Activated CD4-positive, CD25-positive, alpha-beta regulatory T cell treated with anti-CD3 and anti-CD28 coated beads, Interleukin-2, amount 50 U/mL, for 72 hours (primary cell): ENCODE data around the gene PPIA.

Experiments used
- DNase-seq: peaks from one replicate; pipeline ENCODE4 v3.0.0; 2021

Gene PPIA

GRCh38 chr7:44796504-44797328 is at the start of gene PPIA:
TSS of gene PPIA (plus strand) at chr7:44796681. CDS start at chr7:44796725, 44 bp downstream.
- DNase-seq, result peak; percentile 99

DNA sequence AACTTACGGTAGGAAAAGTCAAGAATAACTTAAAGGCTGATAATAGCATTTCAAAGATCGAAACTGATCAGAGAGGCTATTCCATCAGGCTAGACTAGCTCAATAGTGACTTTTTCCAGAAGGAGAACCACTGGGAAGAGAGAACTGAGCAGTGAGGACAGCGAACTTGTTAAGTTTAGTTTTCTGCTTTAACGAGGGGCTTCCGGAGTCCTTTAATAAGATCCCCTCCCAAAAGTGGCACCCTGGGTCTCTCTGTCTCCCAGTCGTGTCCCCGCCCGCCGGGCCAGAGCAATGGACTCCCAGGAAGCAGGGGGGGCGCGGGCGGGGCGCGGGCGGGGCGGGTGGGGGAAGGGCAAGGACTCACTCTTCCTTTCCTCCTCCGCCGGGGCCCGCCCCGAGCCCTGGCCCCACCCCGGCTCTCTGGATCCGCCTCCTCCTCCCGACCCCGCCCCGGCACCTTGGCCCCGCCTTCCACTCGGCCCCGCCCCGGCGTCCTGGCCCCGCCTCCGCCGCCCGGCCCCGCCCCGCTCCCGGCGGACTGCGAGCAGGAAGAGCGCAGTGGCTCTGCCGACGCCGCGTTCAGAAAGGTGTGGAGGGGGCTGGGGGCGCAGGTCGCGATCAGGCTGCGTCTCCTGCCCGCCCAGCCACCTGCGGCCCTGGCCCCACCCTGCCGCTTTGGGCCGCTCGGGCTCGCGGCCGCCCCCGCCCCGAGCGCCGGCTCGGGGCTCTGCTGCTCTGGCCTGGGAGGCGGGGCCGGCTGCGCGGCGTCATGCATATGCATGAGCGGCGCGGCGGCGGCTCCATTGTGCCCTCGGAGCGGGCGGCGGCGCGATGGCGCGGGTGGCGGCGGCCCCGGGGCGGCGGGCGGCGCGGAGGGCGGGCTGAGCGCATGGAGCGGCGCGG is 48.2 kb upstream of the PPIA start, which contains the start of gene ZMIZ2:
TSS of gene ZMIZ2 (plus strand) at position 803 of the 903 bp plus-strand sequence. CDS start 7,403 bp downstream, outside the sequence.
- DNase-seq, result peak; percentile 95

GRCh38 chr7:44748948-44749731 is 47.3 kb upstream of the PPIA start:
- no peak for DNase-seq

DNA sequence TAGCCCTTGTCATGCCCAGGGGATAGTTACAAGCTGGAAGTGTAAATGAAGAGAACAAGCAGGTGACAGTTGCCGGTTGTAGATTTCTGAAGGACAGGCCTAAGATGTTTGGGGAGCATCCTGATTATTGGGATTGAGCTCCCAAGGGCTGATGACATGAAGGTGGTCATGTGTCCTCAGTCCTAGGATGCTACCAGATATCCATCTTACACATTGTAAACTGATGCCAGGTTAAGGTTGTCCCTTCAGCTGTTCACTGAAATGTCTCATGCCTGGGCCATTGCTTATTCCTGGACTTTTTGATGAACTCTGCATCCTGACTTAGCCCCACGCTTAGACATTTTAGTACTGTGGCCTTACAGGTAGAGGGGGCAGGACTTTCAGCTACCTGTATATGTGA is 46.5 kb upstream of the PPIA start:
- no peak for DNase-seq

- no peak for DNase-seq
Measured at GRCh38 chr7:44750424-44750823, 46.1 kb upstream of the PPIA start.

GRCh38 chr7:44750921-44751571 is 45.4 kb upstream of the PPIA start:
- peak; percentile 44 for DNase-seq

DNA sequence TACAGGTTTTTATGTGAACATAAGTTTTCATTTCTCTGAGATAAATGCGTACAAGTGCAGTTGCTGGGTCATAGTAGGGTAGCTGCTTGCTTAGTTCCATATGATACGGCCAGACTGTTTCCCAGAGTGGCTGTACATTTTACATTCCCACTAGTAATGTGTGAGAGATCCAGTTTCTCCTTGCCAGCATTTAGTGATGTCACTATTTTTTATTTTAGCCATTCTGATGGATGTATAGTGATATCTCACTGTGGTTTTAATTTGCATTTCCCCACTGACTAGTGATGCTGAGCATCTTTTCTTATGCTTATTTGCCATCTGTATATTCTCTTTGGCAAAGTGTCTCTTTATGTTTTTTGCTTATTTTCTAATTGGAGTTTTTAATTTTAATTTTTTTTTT is 43.7 kb upstream of the PPIA start:
- DNase-seq, result no peak

DNA sequence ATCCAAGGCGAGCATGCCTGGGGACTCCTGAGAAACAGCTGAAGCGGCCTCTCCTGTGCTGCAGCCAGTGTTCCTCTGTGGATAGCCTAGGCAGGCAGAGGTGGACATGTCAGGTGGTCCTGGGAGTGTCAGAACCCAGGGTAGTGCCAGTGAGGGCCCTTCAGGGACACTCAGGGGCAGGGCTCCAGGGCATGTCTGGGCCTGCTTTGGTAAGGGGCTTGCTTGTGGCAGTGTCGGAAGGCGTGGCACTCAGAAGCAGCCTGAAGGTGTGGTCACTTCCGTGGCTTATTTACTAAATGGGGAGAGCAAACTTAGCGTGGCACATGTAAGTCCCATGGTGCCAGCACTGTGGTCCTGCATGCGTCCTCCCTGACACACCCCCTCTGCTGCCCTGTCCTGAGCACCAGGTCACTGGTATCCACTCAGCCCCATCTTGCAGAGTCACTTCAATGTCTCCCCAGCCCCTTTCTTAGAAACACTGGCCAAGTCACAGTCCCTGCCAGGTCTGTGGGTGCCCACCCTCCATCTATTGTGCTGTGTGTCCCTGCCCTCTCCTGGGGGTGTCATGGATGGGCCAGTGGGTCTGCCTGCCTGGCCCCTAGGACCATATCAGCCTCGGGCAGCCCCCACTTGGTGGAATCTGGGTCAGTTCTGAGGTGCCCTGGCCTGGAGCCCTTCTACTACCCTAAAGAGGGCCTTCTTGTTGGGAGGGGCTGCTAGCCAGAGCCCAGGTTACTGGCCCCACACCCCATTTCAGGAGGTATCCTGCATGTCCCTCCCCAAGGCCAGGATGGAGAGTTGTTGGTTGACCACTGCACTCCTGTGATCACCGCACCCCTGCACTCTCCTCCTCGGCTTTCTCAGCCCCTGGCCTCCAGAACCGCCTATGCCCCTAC is 41.4 kb upstream of the PPIA start:
- DNase-seq, result no peak

DNA sequence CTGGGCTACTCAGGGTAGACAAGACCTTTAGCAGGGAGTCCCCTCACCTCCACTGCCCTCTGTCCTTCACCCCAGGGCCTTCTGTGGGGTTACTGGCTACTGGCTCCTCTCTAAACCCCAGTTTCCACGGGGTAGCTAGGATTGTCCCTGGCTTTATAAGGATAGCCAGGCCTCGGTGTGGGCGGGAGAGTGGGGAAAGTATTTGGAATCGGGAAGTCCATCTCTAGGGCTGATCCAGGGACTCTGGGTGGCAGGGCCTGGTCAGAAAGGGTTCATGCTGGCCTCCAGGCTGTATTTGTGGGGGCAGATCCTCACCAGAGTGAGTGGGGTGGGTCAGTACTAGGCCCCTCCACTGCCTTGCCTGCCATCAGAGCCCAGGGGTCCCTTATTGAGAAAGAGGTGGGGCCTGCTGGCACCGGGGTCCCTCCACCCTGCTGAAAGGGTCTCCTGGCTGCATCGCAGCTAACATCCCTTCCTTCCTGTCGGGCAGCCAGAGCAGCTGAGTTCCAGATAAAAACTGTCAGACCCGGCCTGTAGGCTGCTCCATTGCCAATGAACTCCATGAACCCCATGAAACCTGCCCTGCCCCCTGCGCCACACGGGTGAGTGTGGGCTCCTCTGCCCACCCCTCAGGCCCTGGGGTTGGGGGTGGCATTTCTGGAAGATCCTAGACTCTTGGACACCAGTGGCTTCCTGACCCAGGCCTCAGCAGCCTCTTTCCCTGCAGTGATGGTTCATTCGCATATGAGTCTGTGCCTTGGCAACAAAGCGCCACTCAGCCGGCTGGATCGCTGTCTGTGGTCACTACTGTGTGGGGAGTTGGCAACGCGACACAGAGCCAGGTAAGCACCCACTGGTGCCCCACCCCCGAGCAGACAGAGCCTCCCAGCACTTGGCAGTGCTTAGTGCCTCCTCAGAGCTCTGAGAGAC is 40.5 kb upstream of the PPIA start:
- DNase-seq, result no peak

DNA sequence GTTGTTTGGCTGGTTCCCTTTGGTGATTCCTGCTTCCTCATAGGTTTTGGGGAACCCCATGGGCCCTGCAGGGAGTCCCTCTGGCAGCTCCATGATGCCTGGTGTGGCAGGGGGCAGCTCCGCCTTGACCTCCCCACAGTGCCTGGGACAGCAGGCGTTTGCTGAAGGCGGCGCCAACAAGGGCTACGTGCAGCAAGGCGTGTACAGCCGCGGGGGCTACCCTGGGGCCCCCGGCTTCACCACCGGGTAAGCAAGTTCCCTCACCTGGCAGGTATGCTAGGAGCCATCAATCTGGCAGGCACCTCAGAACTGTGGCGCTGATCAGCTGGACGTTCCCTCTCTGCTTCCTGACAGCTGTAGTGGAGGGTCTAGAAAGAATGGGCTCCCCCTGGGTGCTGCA is 39.6 kb upstream of the PPIA start:
- no peak for DNase-seq

DNA sequence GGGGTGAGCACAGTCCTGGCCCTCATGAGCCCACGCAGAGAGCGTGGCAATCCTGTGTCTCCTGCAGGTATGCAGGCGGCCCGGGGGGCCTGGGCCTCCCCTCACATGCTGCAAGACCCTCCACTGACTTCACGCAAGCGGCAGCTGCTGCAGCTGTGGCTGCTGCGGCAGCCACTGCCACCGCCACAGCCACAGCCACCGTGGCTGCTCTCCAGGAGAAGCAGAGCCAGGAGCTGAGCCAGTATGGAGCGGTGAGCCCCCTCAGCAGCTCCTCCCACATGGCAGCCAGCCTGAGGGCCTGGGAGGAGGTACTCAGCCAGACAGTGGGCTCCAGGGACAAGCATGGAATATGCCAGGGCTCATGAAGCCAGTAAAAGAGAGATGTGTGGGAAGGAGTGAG is 39.2 kb upstream of the PPIA start:
- no peak for DNase-seq

- no peak for DNase-seq
Measured at GRCh38 chr7:44757739-44758138, 38.7 kb upstream of the PPIA start.

DNA sequence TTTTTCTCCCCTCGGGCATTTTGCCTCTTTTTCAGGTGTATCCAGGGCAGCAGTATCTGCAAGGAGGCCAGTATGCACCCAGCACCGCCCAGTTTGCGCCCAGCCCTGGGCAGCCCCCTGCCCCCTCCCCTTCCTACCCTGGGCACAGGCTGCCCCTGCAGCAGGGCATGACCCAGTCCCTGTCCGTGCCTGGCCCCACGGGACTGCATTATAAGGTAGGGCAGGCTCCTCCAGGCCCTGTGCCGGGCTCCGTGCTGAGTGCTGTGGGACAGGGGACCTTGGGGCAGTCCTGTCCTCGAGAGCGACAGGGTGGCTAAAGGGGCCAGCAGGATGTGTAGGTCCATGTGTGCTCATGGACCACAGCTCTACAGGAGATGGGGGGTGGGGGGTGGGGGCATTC is 37.2 kb upstream of the PPIA start:
- DNase-seq, result no peak

- no peak for DNase-seq
Measured at GRCh38 chr7:44760034-44760580, 36.4 kb upstream of the PPIA start.

GRCh38 chr7:44761207-44762161 is 35.0 kb upstream of the PPIA start:
- DNase-seq, result no peak

DNA sequence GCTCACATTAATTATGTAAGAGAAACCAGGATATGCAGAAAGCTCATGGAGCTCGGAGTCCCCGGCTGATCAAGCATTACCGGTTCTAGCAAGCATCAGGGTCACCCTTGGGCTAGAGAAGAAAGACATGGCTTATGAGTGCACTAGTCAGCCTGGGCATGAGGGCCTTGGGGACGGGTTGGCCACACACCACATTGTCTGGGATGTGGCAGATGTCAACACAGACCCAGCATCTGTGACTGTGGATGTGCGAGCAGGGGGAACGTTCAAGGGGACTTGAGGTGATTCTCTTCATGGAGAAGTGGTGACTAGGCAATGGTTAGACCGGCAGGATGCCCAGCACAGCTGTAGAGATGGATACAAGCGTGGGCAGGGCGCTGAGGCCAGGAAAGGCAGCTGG is 34.2 kb upstream of the PPIA start:
- DNase-seq, result no peak

DNA sequence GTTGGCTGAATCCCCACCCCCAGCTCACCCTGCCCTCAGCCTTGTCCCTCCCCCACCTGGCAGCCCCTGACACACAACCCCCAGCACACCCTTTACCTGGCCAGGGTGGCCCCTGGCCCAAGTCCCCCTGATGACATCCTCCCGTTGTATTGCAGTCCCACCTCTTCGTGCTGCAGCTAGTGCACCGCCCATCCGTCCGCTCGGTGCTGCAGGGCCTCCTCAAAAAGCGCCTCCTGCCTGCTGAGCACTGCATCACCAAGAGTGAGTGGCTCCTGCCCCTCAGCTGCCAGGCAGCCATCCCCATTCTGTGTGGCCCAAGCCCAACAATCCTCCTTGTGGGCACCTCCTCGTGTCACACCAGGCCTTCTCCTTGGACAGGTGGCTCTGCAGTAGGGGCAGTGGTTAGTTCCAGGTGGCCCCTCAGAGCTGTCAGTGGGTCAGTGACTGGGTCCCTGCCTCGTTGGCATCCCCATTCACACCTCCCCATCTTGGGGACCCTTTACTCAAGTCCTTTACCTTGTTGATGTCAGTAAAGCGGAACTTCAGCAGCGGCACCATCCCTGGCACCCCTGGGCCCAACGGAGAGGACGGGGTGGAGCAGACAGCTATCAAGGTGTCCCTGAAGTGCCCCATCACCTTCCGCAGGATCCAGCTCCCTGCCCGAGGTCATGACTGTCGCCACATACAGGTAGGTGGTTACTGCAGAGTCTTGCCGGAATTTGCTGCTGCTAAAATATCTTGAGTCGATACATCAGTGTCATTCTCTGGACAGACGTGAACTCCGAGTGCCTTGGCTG is 33.6 kb upstream of the PPIA start:
- no peak for DNase-seq

- DNase-seq, result no peak
Measured at GRCh38 chr7:44764081-44764480, 32.4 kb upstream of the PPIA start.
